IPS-15b (cell line): Measurements from ENCODE around the gene DNASE1L3.
"Not testable (repeated sequence)": the region's sequence is repeated elsewhere in the genome, so short reads cannot be mapped to it uniquely, and the experiment has no call there.

Experiments used
- H3K27me3 ChIP-seq: one replicate; pipeline ENCODE4 v1.6.1; 2013; ENCODE audit warnings: low read length; ENCODE audit not compliant: control insufficient read depth, insufficient read depth
- H3K36me3 ChIP-seq: one replicate; pipeline ENCODE4 v1.6.1; 2013; ENCODE audit warnings: low read length; ENCODE audit not compliant: control insufficient read depth, insufficient read depth
- H3K4me1 ChIP-seq: one replicate; pipeline ENCODE4 v1.6.1; 2013; ENCODE audit warnings: mild to moderate bottlenecking, low read length; ENCODE audit not compliant: control insufficient read depth, insufficient read depth
- H3K4me3 ChIP-seq: one replicate; pipeline ENCODE4 v1.5.1; 2013; ENCODE audit warnings: low read depth, low read length
- H3K9ac ChIP-seq: one replicate; pipeline ENCODE4 v1.6.1; 2013; ENCODE audit warnings: low read depth, mild to moderate bottlenecking, low read length
- H3K9me3 ChIP-seq: one replicate; pipeline ENCODE4 v1.6.1; 2013; ENCODE audit warnings: mild to moderate bottlenecking, low read length; ENCODE audit not compliant: control insufficient read depth, insufficient read depth

Gene DNASE1L3

GRCh38 chr3:58243976-58244585, 33.3 kb upstream of the DNASE1L3 start:
- Histone ChIP-seq H3K9me3 (no peaks in the 10 kb centered on the region), H3K4me1 (no peaks in the 10 kb centered on the region), H3K27me3 (peaks cover 5% of the 10 kb centered on the region)

GRCh38 chr3:58242860-58243259, 32.1 kb upstream of the DNASE1L3 start:
- H3K4me3 ChIP-seq, H3K9ac ChIP-seq, H3K36me3 ChIP-seq, H3K4me1 ChIP-seq, H3K9me3 ChIP-seq: not testable (repeated sequence)
- peaks cover 12% of the 10 kb centered on the region for H3K27me3 ChIP-seq

More at GRCh38 chr3:58243976-58244585, 33.3 kb upstream of the DNASE1L3 start:
- Histone ChIP-seq H3K9ac (no peak overlapping the region), H3K4me3 (no peak overlapping the region), H3K36me3 (no peaks in the 10 kb centered on the region)

- H3K9ac ChIP-seq, result no peak overlapping the region
- no peaks in the 10 kb centered on the region for H3K36me3 ChIP-seq
- peaks cover 12% of the 10 kb centered on the region for H3K27me3 ChIP-seq
- H3K9me3 ChIP-seq, result no peaks in the 10 kb centered on the region
- no peak overlapping the region for H3K4me3 ChIP-seq
- H3K4me1 ChIP-seq, result no peaks in the 10 kb centered on the region
These were observed 31.6 kb upstream of the DNASE1L3 start for GRCh38 chr3:58242340-58242739.

- H3K4me1 ChIP-seq, result no peaks in the 10 kb centered on the region
- no peaks in the 10 kb centered on the region for H3K36me3 ChIP-seq
- no peak overlapping the region for H3K9ac ChIP-seq
- no peak overlapping the region for H3K4me3 ChIP-seq
- H3K27me3 ChIP-seq, result peaks cover 18% of the 10 kb centered on the region
- no peaks in the 10 kb centered on the region for H3K9me3 ChIP-seq
These were observed 30.7 kb upstream of the DNASE1L3 start for GRCh38 chr3:58241306-58242044.

GRCh38 chr3:58238830-58239229, 28.1 kb upstream of the DNASE1L3 start:
- H3K9ac ChIP-seq, result no peak overlapping the region
- H3K9me3 ChIP-seq, result no peaks in the 10 kb centered on the region
- no peaks in the 10 kb centered on the region for H3K4me1 ChIP-seq
- H3K27me3 ChIP-seq, result peaks cover 41% of the 10 kb centered on the region
- H3K4me3 ChIP-seq, result peak overlapping the region; percentile 88
- no peaks in the 10 kb centered on the region for H3K36me3 ChIP-seq

- Histone ChIP-seq H3K9ac (peak overlapping the region; percentile 54), H3K36me3 (no peaks in the 10 kb centered on the region), H3K9me3 (no peaks in the 10 kb centered on the region), H3K27me3 (peaks cover 42% of the 10 kb centered on the region), H3K4me3 (peak overlapping the region; percentile 88), H3K4me1 (no peaks in the 10 kb centered on the region)
These were observed 27.3 kb upstream of the DNASE1L3 start for GRCh38 chr3:58237941-58238681.

GRCh38 chr3:58237238-58237940, 26.6 kb upstream of the DNASE1L3 start, which contains the start of gene ABHD6:
Gene ABHD6, plus strand, starts transcription at chr3:58237792. Its CDS starts 18,795 bp downstream, at chr3:58256587.
- Histone ChIP-seq H3K4me3 (peak within 1 kb of the TSS; percentile 88), H3K27me3 (peaks cover 42% of the 10 kb centered on the region), H3K9ac (peak within 1 kb of the TSS; percentile 54), H3K4me1 (no peaks in the 10 kb centered on the region), H3K36me3 (no peaks in the 10 kb centered on the region), H3K9me3 (no peaks in the 10 kb centered on the region)

GRCh38 chr3:58236527-58237237, 25.9 kb upstream of the DNASE1L3 start:
- Histone ChIP-seq H3K36me3 (no peaks in the 10 kb centered on the region), H3K4me1 (no peaks in the 10 kb centered on the region), H3K4me3 (peak overlapping the region; percentile 88), H3K9me3 (no peaks in the 10 kb centered on the region), H3K27me3 (peaks cover 42% of the 10 kb centered on the region), H3K9ac (peak overlapping the region; percentile 12)

- Histone ChIP-seq H3K36me3 (no peaks in the 10 kb centered on the region), H3K9me3 (no peaks in the 10 kb centered on the region), H3K4me3 (no peak overlapping the region), H3K9ac (peak overlapping the region; percentile 12), H3K27me3 (peaks cover 42% of the 10 kb centered on the region), H3K4me1 (no peaks in the 10 kb centered on the region)
These were observed 25.2 kb upstream of the DNASE1L3 start for GRCh38 chr3:58235970-58236369.

GRCh38 chr3:58234516-58234931, 23.8 kb upstream of the DNASE1L3 start:
- Histone ChIP-seq H3K36me3 (no peaks in the 10 kb centered on the region), H3K4me3 (no peak overlapping the region), H3K27me3 (peaks cover 40% of the 10 kb centered on the region), H3K9ac (no peak overlapping the region), H3K9me3 (no peaks in the 10 kb centered on the region), H3K4me1 (no peaks in the 10 kb centered on the region)

- Histone ChIP-seq H3K9ac (no peak overlapping the region), H3K27me3 (peaks cover 26% of the 10 kb centered on the region), H3K36me3 (no peaks in the 10 kb centered on the region), H3K4me1 (no peaks in the 10 kb centered on the region), H3K4me3 (no peak overlapping the region), H3K9me3 (no peaks in the 10 kb centered on the region)
These were observed 20.9 kb upstream of the DNASE1L3 start for GRCh38 chr3:58231666-58232065.
